Astrocyte of the spinal cord (primary cell): ENCODE results near the gene A2ML1.
"Not testable (repeated sequence)": the region's sequence is repeated elsewhere in the genome, so short reads cannot be mapped to it uniquely, and the experiment has no call there.

Experiments used
- DNase-seq: peaks from one replicate; pipeline ENCODE4 v3.0.0; 2011; ENCODE audit warnings: low read depth, low spot score
- H3K4me3 ChIP-seq: 2 replicates; pipeline ENCODE4 v1.5.1; 2011; ENCODE audit warnings: low read depth, mild to moderate bottlenecking, low read length, moderate library complexity
- in situ Hi-C: cut with HindIII; loops from 2 replicates; pipeline ENCODE4 v1.10.0; 2017; ENCODE audit warnings: low sequenced_read_pairs
- TF ChIP-seq, protein P1 (sequence below): IDR thresholded peaks from 2 replicates; pipeline ENCODE4 v1.5.1; 2012; ENCODE audit warnings: low read depth, mild to moderate bottlenecking, low read length, inconsistent platforms

A2ML1 gene

DNA sequence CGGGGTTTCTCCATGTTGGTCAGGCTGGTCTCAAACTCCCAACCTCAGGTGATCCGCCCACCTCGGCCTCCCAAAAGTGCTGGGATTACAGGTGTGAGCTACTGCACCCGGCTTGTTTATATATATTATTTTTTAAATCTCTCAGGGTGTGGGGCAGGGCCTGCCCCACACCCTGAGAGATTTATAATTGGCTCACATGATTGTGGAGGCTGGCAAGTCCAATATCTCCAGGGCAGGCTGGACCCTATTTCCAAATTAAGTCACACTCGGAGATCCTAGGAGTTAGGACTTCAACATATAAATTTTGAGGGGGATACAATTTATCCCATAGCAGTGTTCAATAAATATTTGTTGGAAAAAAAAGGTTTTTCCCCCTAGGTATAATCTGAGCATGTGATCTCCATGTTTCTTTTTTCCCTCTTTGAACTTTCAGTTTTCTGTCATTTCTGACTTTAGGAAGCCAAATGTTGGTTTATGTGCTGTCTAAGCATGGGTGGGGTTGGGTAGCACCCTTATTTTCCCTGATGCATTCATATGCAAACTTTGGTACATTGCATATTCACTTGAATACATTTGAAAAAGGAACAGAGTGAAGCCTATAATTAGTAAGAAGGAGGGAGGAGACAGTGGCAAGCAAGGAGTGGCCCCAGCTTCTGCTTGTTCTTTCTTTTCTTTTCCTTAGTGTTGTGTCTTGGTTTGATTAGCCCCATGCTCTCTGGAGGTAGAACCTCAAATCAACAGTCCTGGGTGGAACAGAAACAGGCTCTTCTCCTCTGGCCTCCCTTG, 8.7 kb upstream of the A2ML1 start:
- TF ChIP-seq, protein P1, sequence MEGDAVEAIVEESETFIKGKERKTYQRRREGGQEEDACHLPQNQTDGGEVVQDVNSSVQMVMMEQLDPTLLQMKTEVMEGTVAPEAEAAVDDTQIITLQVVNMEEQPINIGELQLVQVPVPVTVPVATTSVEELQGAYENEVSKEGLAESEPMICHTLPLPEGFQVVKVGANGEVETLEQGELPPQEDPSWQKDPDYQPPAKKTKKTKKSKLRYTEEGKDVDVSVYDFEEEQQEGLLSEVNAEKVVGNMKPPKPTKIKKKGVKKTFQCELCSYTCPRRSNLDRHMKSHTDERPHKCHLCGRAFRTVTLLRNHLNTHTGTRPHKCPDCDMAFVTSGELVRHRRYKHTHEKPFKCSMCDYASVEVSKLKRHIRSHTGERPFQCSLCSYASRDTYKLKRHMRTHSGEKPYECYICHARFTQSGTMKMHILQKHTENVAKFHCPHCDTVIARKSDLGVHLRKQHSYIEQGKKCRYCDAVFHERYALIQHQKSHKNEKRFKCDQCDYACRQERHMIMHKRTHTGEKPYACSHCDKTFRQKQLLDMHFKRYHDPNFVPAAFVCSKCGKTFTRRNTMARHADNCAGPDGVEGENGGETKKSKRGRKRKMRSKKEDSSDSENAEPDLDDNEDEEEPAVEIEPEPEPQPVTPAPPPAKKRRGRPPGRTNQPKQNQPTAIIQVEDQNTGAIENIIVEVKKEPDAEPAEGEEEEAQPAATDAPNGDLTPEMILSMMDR: no peak
- H3K4me3 ChIP-seq: no peak overlapping the region
- no peak for DNase-seq
- in situ Hi-C loops: no loop called here

DNA sequence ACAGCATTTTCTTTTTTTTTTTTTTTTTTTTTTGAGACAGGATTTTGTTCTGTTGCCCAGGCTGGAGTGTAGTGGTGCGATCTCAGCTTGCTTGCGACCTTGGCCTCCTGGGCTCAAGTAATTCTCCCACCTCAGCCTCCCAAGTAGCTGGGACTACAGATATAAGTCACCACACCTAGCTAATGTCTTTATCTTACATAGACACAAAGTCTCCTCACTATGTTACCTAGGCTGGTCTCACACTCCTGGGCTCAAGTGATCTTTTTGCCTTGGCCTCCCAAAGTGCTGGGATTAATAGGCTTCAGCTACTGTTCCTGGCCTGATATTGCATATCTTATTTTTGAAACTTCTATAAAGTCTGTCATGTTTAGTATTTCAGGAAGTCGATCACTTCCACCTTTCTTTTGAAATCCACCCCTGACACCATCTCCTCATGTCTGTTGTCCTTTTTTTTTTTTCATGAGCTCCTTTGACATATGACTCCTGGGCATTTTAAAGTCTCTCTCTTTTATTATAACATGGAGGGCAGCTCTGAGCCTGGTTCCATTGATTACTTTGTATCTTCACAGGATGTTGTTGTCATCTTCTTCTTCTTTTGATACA, 5.9 kb upstream of the A2ML1 start:
- no peak overlapping the region for H3K4me3 ChIP-seq
- DNase-seq: no peak
- TF ChIP-seq, protein P1: no peak
- in situ Hi-C loops: no loop called here

DNA sequence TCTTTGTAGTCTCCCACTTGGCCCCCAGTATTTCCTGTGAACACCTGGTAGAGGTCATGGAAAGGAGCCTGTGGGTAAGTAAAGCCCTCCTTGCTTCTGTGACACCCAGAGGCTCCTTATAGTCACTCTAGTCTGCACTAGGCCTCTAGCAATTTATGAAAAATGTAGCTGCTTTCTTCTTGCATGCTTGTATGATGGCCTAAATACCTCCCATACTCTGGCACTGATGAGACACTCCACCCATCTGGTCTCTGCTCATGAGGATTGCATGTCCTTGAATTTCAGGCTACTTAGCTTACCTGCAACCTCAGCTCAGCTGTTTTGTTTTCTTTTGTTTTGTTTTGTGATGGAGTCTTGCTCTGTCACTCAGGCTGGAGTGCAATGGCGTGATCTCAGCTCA, 4.6 kb upstream of the A2ML1 start:
- TF ChIP-seq, protein P1: no peak
- DNase-seq: no peak
- in situ Hi-C loops: no loop called here

DNA sequence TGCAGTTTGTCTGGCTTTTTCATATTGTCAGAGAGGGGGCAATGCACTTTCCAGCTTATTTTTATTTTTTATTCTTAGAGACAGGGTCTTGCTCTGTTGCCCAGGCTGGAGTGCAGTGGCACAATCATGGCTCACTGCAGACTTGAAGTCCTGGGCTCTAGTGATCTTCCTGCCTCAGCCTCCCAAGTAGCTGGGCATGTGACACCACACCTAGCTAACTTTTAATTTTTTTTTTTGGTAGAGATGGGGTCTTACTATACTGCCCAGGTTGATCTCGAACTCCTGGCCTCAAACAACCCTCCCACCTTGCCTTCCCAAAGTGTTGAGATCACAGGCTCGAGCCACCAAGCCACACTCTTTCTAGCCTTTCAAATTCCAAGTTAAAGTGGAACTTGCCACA, 3.9 kb upstream of the A2ML1 start:
- H3K4me3 ChIP-seq: no peak overlapping the region
- TF ChIP-seq, protein P1: no peak
- DNase-seq: no peak
- in situ Hi-C loops: no loop called here

More for the DNA sequence above, 4.6 kb upstream of the A2ML1 start:
- H3K4me3 ChIP-seq: no peak overlapping the region

DNA sequence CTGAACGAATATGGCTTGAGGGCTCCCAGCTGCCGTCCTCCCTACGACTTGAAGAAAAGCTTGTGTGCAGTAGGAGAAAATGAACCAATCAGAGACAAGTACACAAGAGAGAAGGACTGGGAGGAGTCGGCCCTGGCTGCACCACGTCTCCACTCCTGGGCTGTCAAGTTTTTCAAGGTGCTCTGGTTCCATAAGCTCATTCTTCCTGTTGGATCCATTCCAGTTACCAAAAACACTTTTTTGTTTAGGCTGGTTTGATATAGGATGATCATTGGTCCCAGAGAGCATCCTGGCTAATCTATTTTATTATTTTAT, 2.8 kb upstream of the A2ML1 start:
- TF ChIP-seq, protein P1: no peak
- DNase-seq: no peak
- no peak overlapping the region for H3K4me3 ChIP-seq
- in situ Hi-C loops: no loop called here

DNA sequence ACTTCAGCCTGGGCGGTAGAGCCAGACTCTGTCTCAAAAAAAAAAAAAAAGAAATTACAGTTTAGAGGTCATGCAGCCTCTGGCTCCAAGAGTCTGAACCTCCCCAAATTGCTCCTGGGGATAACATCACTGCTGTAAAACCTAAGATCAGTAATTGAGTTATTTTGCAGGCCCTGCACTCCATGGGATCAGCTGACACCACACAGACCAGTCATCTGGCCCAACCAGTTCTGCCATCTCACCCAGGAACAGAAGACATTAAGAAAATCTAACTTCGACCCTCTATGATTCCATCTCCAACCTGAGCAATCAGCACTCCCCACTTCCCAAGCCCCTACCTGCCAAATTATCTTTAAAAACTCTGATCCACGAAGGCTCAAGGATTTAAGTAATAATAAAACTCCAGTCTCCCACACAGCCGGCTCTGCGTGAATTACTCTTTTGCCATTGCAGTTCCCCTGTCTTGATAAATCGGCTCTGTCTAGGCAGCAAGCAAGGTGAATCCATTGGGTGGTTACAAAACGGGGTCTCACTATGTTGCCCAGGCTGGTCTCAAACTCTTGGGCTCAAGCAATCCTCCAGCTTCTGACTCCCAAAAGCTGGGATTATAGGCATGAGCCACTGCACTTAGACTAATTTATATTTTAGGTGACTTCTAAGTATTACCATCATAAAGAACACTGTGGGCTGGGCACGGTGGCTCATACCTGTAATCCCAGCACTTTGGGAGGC, 1.6 kb upstream of the A2ML1 start:
- H3K4me3 ChIP-seq, in situ Hi-C loops, DNase-seq: not testable (repeated sequence)

DNA sequence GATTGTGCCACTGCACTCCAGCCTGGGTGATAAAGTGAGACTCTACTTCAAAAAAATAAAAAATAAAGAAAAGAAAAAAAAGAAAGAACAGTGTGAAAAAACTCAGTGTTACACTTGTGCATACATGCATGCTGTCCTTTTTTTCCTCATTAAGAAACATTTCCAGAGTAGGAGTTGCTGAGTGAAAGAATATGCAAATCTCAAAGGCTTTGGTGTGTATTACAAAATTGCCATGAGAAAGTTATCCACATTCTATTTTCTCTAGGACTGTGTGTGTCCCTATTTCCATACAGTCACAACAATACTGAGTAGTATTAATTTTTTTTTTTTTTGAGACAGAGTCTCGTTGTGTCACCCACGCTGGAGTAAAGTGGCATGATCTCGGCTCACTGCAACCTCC, 830 bp upstream of the A2ML1 start:
- in situ Hi-C loops: no loop called here
- TF ChIP-seq, protein P1: no peak
- DNase-seq: no peak
- no peak overlapping the region for H3K4me3 ChIP-seq
